Trophoblast cell (in vitro differentiated cells and primary cell): Measurements from ENCODE around the gene SLC16A12.

Experiments
- DNase-seq, 2 donors: peaks; one replicate each; pipeline ENCODE4 v3.0.0-alpha.2; 2016
- H2AFZ ChIP-seq: 2 replicates; pipeline ENCODE4 v1.6.1; 2013; ENCODE audit warnings: low read length, moderate library complexity, mild to moderate bottlenecking; ENCODE audit not compliant: insufficient read depth, poor library complexity
- H2AK5ac ChIP-seq: 2 replicates; pipeline ENCODE4 v1.6.1; 2013; ENCODE audit warnings: mild to moderate bottlenecking, low read length
- H2BK120ac ChIP-seq: 2 replicates; pipeline ENCODE4 v1.6.1; 2013; ENCODE audit warnings: low read length, mild to moderate bottlenecking, moderate library complexity; ENCODE audit not compliant: insufficient read depth, poor library complexity
- H2BK12ac ChIP-seq: 2 replicates; pipeline ENCODE4 v1.6.1; 2013; ENCODE audit warnings: mild to moderate bottlenecking, low read length, moderate library complexity
- H2BK5ac ChIP-seq: 2 replicates; pipeline ENCODE4 v1.6.1; 2013; ENCODE audit warnings: low read length, low read depth, moderate library complexity, mild to moderate bottlenecking; ENCODE audit not compliant: poor library complexity
- H3K14ac ChIP-seq: 2 replicates; pipeline ENCODE4 v1.6.1; 2013; ENCODE audit warnings: mild to moderate bottlenecking, low read length
- H3K18ac ChIP-seq: 2 replicates; pipeline ENCODE4 v1.6.1; 2013; ENCODE audit warnings: mild to moderate bottlenecking, low read length
- H3K23ac ChIP-seq: 2 replicates; pipeline ENCODE4 v1.6.1; 2013; ENCODE audit warnings: low read length
- H3K27ac ChIP-seq: 2 replicates; pipeline ENCODE4 v1.5.1; 2013; ENCODE audit warnings: low read depth, mild to moderate bottlenecking, inconsistent platforms, low read length, moderate library complexity
- H3K27me3 ChIP-seq: 2 replicates; pipeline ENCODE4 v1.6.1; 2013; ENCODE audit warnings: inconsistent platforms, mild to moderate bottlenecking, low read length, moderate library complexity; ENCODE audit not compliant: insufficient read depth
- H3K36me3 ChIP-seq, 2 experiments: 1 replicate in 1 of 2; 2 replicates in 1 of 2; pipeline ENCODE4 v1.6.1; 2013; ENCODE audit warnings: low read length in 2 of 2, mild to moderate bottlenecking in 2 of 2, moderate library complexity in 1 of 2; ENCODE audit not compliant: insufficient read depth in 2 of 2, control insufficient read depth in 1 of 2
- H3K4ac ChIP-seq: 2 replicates; pipeline ENCODE4 v1.6.1; 2013; ENCODE audit warnings: low read depth, mild to moderate bottlenecking, low read length, moderate library complexity
- H3K4me1 ChIP-seq, 2 experiments: 1 replicate in 1 of 2; 2 replicates in 1 of 2; pipeline ENCODE4 v1.6.1; 2013; ENCODE audit warnings: low read length in 2 of 2, mild to moderate bottlenecking in 2 of 2, moderate library complexity in 1 of 2; ENCODE audit not compliant: insufficient read depth in 2 of 2, control insufficient read depth in 1 of 2
- H3K4me2 ChIP-seq: 2 replicates; pipeline ENCODE4 v1.6.1; 2013; ENCODE audit warnings: inconsistent platforms, mild to moderate bottlenecking, low read length, moderate library complexity
- H3K4me3 ChIP-seq: 2 replicates; pipeline ENCODE4 v1.5.1; 2013; ENCODE audit warnings: mild to moderate bottlenecking, low read depth, low read length, inconsistent platforms
- H3K79me1 ChIP-seq: one replicate; pipeline ENCODE4 v1.6.1; 2013; ENCODE audit warnings: low read length
- H3K79me2 ChIP-seq: 2 replicates; pipeline ENCODE4 v1.6.1; 2013; ENCODE audit warnings: low read length, mild to moderate bottlenecking; ENCODE audit not compliant: control insufficient read depth, insufficient read depth, poor library complexity
- H3K9ac ChIP-seq: 2 replicates; pipeline ENCODE4 v1.6.1; 2013; ENCODE audit warnings: mild to moderate bottlenecking, low read length
- H3K9me3 ChIP-seq: 2 replicates; pipeline ENCODE4 v1.6.1; 2013; ENCODE audit warnings: low read depth, mild to moderate bottlenecking, control low read depth, inconsistent platforms, low read length; ENCODE audit not compliant: insufficient read depth
- H4K12ac ChIP-seq: 2 replicates; pipeline ENCODE4 v1.6.1; 2013; ENCODE audit warnings: low read depth, mild to moderate bottlenecking, low read length, moderate library complexity
- H4K8ac ChIP-seq: 2 replicates; pipeline ENCODE4 v1.6.1; 2013; ENCODE audit warnings: low read depth, mild to moderate bottlenecking, low read length, moderate library complexity
- H4K91ac ChIP-seq: one replicate; pipeline ENCODE4 v1.6.1; 2013; ENCODE audit warnings: low read depth, mild to moderate bottlenecking, low read length, moderate library complexity
- WGBS: extraction: QIAGEN DNeasy Blood & Tissue Kit; methylation state at CpG from one replicate; pipeline ENCODE4 v1.1.7; 2013; ENCODE audit warnings: missing lambda C conversion rate; ENCODE audit not compliant: insufficient read length, insufficient coverage; ENCODE audit errors: extremely low coverage; 5-methylcytosine and 5-hydroxymethylcytosine counted together

Gene SLC16A12

GRCh38 chr10:89563311-89563710 is 27.9 kb upstream of the SLC16A12 start:
- H3K18ac ChIP-seq, result no peak overlapping the region
- H3K23ac ChIP-seq, result no peak overlapping the region
- no peak overlapping the region for H3K4me3 ChIP-seq
- H3K4me2 ChIP-seq, result no peak overlapping the region
- no peak overlapping the region for H2BK5ac ChIP-seq
- no peak overlapping the region for H2AFZ ChIP-seq
- H3K4ac ChIP-seq, result no peak overlapping the region
- H3K14ac ChIP-seq, result no peak overlapping the region
- H4K8ac ChIP-seq, result no peak overlapping the region
- H3K79me1 ChIP-seq, result no peaks in the 10 kb centered on the region
- no peak overlapping the region for H2AK5ac ChIP-seq
- H3K27me3 ChIP-seq, result no peaks in the 10 kb centered on the region
- no peak overlapping the region for H2BK120ac ChIP-seq
- no peak overlapping the region for H3K27ac ChIP-seq
- no peak overlapping the region for H3K9ac ChIP-seq
- H4K12ac ChIP-seq, result no peak overlapping the region
- no peak for DNase-seq
- H3K4me1 ChIP-seq, result no peaks in the 10 kb centered on the region
- WGBS, result no CpG with 5 or more reads among the region's 3 CpGs
- no peaks in the 10 kb centered on the region for H3K79me2 ChIP-seq
- no peaks in the 10 kb centered on the region for H3K9me3 ChIP-seq
- no peak overlapping the region for H2BK12ac ChIP-seq
- H3K36me3 ChIP-seq, result no peaks in the 10 kb centered on the region
- no peak overlapping the region for H4K91ac ChIP-seq

- Histone ChIP-seq H2AK5ac (no peak overlapping the region), H4K8ac (no peak overlapping the region), H3K9me3 (no peaks in the 10 kb centered on the region), H2AFZ (no peak overlapping the region), H3K4me1 (no peaks in the 10 kb centered on the region), H3K14ac (no peak overlapping the region), H4K12ac (no peak overlapping the region), H3K4me3 (no peak overlapping the region), H3K9ac (no peak overlapping the region), H3K27me3 (no peaks in the 10 kb centered on the region), H2BK120ac (no peak overlapping the region), H2BK12ac (no peak overlapping the region), H3K18ac (no peak overlapping the region), H3K4me2 (no peak overlapping the region), H3K23ac (no peak overlapping the region), H4K91ac (no peak overlapping the region), H3K79me2 (no peaks in the 10 kb centered on the region), H3K36me3 (no peaks in the 10 kb centered on the region), H2BK5ac (no peak overlapping the region), H3K4ac (no peak overlapping the region), H3K27ac (no peak overlapping the region), H3K79me1 (no peaks in the 10 kb centered on the region)
- no CpG with 5 or more reads among the region's 1 CpG for WGBS
- DNase-seq, result no peak
These were observed 21.2 kb upstream of the SLC16A12 start for GRCh38 chr10:89556600-89556999.

GRCh38 chr10:89555688-89556445 is 20.5 kb upstream of the SLC16A12 start:
- DNase-seq, result peak; percentile 44 to 62
- H3K4me1 ChIP-seq, result no peaks in the 10 kb centered on the region
- H2BK5ac ChIP-seq, result no peak overlapping the region
- no peak overlapping the region for H4K91ac ChIP-seq
- no peak overlapping the region for H2AFZ ChIP-seq
- H3K79me2 ChIP-seq, result no peaks in the 10 kb centered on the region
- H4K12ac ChIP-seq, result no peak overlapping the region
- no peak overlapping the region for H3K14ac ChIP-seq
- no peaks in the 10 kb centered on the region for H3K79me1 ChIP-seq
- no peaks in the 10 kb centered on the region for H3K36me3 ChIP-seq
- no peak overlapping the region for H3K4ac ChIP-seq
- no peak overlapping the region for H3K9ac ChIP-seq
- WGBS, result no CpG with 5 or more reads among the region's 7 CpGs
- H2BK120ac ChIP-seq, result no peak overlapping the region
- H3K9me3 ChIP-seq, result no peaks in the 10 kb centered on the region
- no peak overlapping the region for H3K23ac ChIP-seq
- H2BK12ac ChIP-seq, result no peak overlapping the region
- no peak overlapping the region for H3K18ac ChIP-seq
- no peak overlapping the region for H4K8ac ChIP-seq
- no peaks in the 10 kb centered on the region for H3K27me3 ChIP-seq
- no peak overlapping the region for H3K4me2 ChIP-seq
- no peak overlapping the region for H3K27ac ChIP-seq
- H3K4me3 ChIP-seq, result no peak overlapping the region
- no peak overlapping the region for H2AK5ac ChIP-seq

- Histone ChIP-seq H3K79me1 (no peaks in the 10 kb centered on the region), H3K4me2 (no peak overlapping the region), H3K36me3 (no peaks in the 10 kb centered on the region), H4K8ac (no peak overlapping the region), H4K12ac (no peak overlapping the region), H2AK5ac (no peak overlapping the region), H3K27ac (no peak overlapping the region), H2AFZ (no peak overlapping the region), H3K18ac (no peak overlapping the region), H4K91ac (no peak overlapping the region), H3K27me3 (no peaks in the 10 kb centered on the region), H3K4me1 (no peaks in the 10 kb centered on the region), H3K23ac (no peak overlapping the region), H2BK120ac (no peak overlapping the region), H3K79me2 (no peaks in the 10 kb centered on the region), H3K9me3 (no peaks in the 10 kb centered on the region), H3K4ac (no peak overlapping the region), H2BK12ac (no peak overlapping the region), H3K14ac (no peak overlapping the region), H3K9ac (no peak overlapping the region), H2BK5ac (no peak overlapping the region), H3K4me3 (no peak overlapping the region)
- no CpG with 5 or more reads among the region's 1 CpG for WGBS
- no peak for DNase-seq
These were observed 19.0 kb upstream of the SLC16A12 start for GRCh38 chr10:89554433-89554832.
